Left ventricle myocardium inferior (tissue), 1 donor: Measurements from ENCODE around the gene GDPGP1. TPM values are rescaled to one million over a fixed set of nuclear protein-coding genes. Genes with fewer than 3 reads are reported as not detected.

ENCODE experiments used
- DNase-seq: peaks from one replicate; pipeline ENCODE4 v3.0.0-alpha.2; 2020
- H3K27ac ChIP-seq: fragments of 200-600 bp; replicated peaks from 2 replicates; pipeline ENCODE4 v1.8.0; 2021
- H3K27me3 ChIP-seq: fragments of 200-600 bp; 2 replicates; pipeline ENCODE4 v1.8.0; 2021; ENCODE audit warnings: low read depth
- H3K36me3 ChIP-seq: fragments of 200-600 bp; 2 replicates; pipeline ENCODE4 v1.8.0; 2021
- H3K4me1 ChIP-seq: fragments of 200-600 bp; 2 replicates; pipeline ENCODE4 v1.8.0; 2021
- H3K4me3 ChIP-seq: fragments of 200-600 bp; 2 replicates; pipeline ENCODE4 v1.8.0; 2021; ENCODE audit warnings: mild to moderate bottlenecking, moderate library complexity
- H3K9me3 ChIP-seq: fragments of 200-600 bp; replicated peaks from 2 replicates; pipeline ENCODE4 v1.8.0; 2021
- intact Hi-C: fragments of 100-400 bp; cut with micrococcal nuclease; formaldehyde crosslinking; loops from one replicate; pipeline ENCODE4 v1.11.0; 2022
- total RNA-seq: library from RNA; stranded (reverse); fragmentation: NEBNext Ultra II Directional; extraction: Animal tissue kit (Norgen Biotek cat#: 25700); gene quantifications from one replicate; pipeline ENCODE4 v1.2.1, GENCODE V29; 2021
- TF ChIP-seq, protein P1 (sequence below): fragments of 200-600 bp; IDR thresholded peaks from 2 replicates; pipeline ENCODE4 v1.8.0; 2021; ENCODE audit warnings: antibody characterized with exemption, mild to moderate bottlenecking, borderline replicate concordance
- donor health status: DM: no; HTN: yes; CAD: no; lungs with severe emphysema.

Gene GDPGP1
- total RNA-seq, 1 donor from 2014 or later: 15.5 TPM

DNA sequence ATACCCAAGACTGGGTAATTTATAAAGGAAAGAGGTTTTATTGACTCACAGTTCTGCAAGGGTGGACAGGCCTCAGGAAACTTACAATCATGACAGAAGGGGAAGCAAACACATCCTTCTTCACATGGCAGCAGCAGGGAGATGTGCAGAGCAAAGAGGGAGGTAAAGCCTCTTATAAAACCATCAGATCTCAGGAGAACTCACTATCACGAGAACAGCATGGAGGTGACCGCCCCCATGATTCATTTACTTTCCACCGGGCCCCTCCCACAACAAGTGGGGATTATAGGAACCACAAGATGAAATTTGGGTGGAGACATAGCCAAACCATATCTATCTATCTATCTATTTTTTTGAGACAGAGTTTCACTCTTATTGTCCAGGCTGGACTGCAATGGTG is 5.4 kb downstream of the GDPGP1 start:
- no peaks in the 10 kb centered on the region for H3K27me3 ChIP-seq
- intact Hi-C loops: no loop called here
- H3K36me3 ChIP-seq: peaks cover 49% of the 10 kb centered on the region
- H3K9me3 ChIP-seq: no peaks in the 10 kb centered on the region
- no peak overlapping the region for H3K27ac ChIP-seq
- DNase-seq: no peak
- no peak overlapping the region for H3K4me3 ChIP-seq
- H3K4me1 ChIP-seq: peaks cover 22% of the 10 kb centered on the region
- TF ChIP-seq, protein P1, sequence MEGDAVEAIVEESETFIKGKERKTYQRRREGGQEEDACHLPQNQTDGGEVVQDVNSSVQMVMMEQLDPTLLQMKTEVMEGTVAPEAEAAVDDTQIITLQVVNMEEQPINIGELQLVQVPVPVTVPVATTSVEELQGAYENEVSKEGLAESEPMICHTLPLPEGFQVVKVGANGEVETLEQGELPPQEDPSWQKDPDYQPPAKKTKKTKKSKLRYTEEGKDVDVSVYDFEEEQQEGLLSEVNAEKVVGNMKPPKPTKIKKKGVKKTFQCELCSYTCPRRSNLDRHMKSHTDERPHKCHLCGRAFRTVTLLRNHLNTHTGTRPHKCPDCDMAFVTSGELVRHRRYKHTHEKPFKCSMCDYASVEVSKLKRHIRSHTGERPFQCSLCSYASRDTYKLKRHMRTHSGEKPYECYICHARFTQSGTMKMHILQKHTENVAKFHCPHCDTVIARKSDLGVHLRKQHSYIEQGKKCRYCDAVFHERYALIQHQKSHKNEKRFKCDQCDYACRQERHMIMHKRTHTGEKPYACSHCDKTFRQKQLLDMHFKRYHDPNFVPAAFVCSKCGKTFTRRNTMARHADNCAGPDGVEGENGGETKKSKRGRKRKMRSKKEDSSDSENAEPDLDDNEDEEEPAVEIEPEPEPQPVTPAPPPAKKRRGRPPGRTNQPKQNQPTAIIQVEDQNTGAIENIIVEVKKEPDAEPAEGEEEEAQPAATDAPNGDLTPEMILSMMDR: no peak

DNA sequence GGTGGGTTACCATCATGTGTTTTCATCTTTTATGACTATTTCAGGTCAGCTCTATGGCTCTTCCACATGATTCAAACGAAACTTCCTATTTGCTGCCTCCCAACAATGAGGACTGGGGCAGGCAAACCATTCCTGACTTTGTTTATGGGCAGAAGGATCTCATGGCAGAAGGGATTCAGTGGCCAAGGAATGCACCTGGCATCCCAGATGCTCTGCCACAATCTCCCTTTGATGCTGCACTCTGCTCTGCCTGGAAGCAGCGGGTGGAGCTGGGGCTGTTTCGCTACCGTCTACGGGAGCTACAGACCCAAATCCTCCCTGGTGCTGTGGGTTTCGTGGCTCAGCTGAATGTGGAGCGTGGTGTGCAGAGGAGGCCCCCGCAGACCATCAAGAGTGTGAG is 6.8 kb downstream of the GDPGP1 start:
- Histone ChIP-seq H3K27ac (peak overlapping the region; percentile 50), H3K36me3 (peaks cover 47% of the 10 kb centered on the region), H3K4me1 (peaks cover 13% of the 10 kb centered on the region), H3K4me3 (no peak overlapping the region), H3K27me3 (no peaks in the 10 kb centered on the region), H3K9me3 (no peaks in the 10 kb centered on the region)
- intact Hi-C loops: no loop called here
- DNase-seq: no peak
- TF ChIP-seq, protein P1: no peak

DNA sequence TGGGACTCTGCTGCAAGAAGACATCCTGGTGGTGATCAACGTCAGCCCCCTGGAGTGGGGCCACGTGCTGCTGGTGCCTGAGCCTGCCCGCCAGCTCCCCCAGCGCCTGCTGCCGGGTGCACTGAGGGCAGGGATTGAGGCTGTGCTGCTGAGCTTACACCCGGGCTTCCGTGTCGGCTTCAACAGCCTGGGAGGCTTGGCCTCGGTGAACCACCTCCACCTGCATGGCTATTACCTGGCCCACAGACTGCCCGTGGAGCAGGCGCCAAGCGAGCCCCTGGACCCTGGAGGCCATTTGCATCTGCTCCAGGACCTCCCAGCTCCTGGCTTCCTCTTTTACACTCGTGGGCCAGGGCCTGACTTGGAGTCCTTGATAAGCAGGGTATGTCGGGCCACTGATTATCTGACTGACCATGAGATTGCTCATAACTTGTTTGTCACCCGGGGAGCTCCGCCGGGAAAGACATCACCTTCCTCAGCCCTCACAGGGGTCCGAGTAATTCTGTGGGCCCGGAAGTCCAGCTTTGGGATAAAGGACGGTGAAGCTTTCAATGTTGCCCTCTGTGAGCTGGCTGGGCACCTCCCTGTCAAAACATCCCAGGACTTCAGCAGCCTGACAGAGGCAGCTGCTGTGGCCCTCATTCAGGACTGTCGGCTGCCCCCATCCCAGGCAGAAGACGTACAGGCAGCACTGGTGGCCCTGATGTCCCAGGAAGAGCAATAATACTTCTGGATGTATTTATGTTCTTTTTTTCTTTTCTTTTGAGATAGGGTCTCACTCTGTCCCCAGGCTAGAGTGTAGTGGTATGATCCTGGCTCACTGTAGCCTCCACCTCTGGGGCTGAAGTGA is 7.6 kb downstream of the GDPGP1 start:
- H3K9me3 ChIP-seq: no peaks in the 10 kb centered on the region
- peaks cover 13% of the 10 kb centered on the region for H3K4me1 ChIP-seq
- H3K27me3 ChIP-seq: no peaks in the 10 kb centered on the region
- TF ChIP-seq, protein P1: peak; percentile 20
- H3K36me3 ChIP-seq: peaks cover 40% of the 10 kb centered on the region
- DNase-seq: peak; percentile 36
- intact Hi-C loops: no loop called here
- no peak overlapping the region for H3K4me3 ChIP-seq
- peak overlapping the region; percentile 50 for H3K27ac ChIP-seq

DNA sequence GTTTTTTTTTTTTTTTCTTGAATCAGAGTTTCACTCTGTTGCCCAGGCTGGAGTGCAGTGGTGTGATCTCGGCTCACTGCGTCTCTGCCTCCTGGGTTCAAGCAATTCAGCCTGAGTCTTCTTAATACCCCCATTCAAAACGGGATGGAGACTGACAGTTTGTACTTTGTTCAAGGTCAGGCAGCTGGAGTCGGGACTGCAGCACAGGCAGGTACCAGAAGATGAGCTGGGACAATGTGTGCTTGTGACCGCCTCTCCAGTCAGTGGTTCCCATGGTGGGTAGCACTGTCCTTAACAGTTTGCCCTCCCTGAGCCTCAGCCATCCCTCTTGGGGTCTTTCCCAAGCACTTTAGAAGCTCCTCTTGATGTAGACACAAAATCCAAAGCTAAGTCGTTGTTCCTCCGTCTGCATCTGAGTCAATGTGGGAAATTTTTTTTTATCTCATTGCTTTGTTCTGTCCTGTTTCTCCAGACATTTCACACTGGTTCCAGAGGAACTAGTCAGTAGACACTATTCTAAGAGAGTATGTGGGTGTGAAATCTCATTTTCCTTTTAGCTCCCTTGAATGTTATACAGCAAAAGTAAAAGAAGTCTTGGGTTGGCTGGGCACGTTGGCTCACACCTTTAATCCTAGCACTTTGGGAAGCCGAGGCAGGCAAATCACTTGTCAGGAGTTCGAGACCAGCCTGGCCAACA is 10.1 kb downstream of the GDPGP1 start:
- peaks cover 26% of the 10 kb centered on the region for H3K4me1 ChIP-seq
- H3K36me3 ChIP-seq: peaks cover 15% of the 10 kb centered on the region
- no peaks in the 10 kb centered on the region for H3K27me3 ChIP-seq
- intact Hi-C loops: no loop called here
- TF ChIP-seq, protein P1: no peak
- DNase-seq: no peak
- no peak overlapping the region for H3K27ac ChIP-seq
- no peaks in the 10 kb centered on the region for H3K9me3 ChIP-seq
- H3K4me3 ChIP-seq: no peak overlapping the region

DNA sequence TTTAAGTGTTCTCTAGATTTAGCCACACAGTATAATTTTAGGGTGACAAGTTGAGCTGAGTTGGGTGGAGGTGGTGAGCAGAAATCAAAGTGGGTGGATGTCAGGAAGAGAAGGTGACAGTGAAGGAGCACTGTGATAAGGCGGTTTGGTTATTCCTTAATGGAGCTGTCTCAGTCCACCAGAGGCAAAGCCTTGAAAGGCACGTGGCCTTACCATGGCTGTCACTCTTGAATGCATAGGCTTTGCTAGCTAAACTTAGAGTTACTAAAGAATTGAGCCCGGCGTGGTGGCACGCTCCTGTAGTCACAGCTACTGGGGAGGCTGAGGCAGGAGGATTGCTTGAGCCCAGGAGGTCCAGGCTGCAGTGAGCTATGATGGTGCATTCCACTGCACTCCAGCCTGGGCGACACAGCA is 14.8 kb downstream of the GDPGP1 start:
- intact Hi-C loops: no loop called here
- H3K36me3 ChIP-seq: no peaks in the 10 kb centered on the region
- TF ChIP-seq, protein P1: no peak
- H3K9me3 ChIP-seq: no peaks in the 10 kb centered on the region
- peaks cover 24% of the 10 kb centered on the region for H3K4me1 ChIP-seq
- DNase-seq: no peak
- H3K27ac ChIP-seq: peak overlapping the region; percentile 87
- no peaks in the 10 kb centered on the region for H3K27me3 ChIP-seq
- peak overlapping the region; percentile 72 for H3K4me3 ChIP-seq
